Measurements from ENCODE around the gene VPS16.

GRCh38 chr20:2867081-2867864 lies 26.7 kb downstream of the VPS16 start:
- TF ChIP-seq, protein P1, sequence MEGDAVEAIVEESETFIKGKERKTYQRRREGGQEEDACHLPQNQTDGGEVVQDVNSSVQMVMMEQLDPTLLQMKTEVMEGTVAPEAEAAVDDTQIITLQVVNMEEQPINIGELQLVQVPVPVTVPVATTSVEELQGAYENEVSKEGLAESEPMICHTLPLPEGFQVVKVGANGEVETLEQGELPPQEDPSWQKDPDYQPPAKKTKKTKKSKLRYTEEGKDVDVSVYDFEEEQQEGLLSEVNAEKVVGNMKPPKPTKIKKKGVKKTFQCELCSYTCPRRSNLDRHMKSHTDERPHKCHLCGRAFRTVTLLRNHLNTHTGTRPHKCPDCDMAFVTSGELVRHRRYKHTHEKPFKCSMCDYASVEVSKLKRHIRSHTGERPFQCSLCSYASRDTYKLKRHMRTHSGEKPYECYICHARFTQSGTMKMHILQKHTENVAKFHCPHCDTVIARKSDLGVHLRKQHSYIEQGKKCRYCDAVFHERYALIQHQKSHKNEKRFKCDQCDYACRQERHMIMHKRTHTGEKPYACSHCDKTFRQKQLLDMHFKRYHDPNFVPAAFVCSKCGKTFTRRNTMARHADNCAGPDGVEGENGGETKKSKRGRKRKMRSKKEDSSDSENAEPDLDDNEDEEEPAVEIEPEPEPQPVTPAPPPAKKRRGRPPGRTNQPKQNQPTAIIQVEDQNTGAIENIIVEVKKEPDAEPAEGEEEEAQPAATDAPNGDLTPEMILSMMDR (IDR thresholded peaks at IDR 0.05; ENCODE audit: insufficient read depth, low read depth, low read length), result no peak
- no peak for TF ChIP-seq EZH2 (IDR thresholded peaks at IDR 0.05; ENCODE audit: insufficient read depth, low read length)

All from astrocyte (in vitro differentiated cells and primary cell).